ENCODE results near the gene TEX2.

DNA sequence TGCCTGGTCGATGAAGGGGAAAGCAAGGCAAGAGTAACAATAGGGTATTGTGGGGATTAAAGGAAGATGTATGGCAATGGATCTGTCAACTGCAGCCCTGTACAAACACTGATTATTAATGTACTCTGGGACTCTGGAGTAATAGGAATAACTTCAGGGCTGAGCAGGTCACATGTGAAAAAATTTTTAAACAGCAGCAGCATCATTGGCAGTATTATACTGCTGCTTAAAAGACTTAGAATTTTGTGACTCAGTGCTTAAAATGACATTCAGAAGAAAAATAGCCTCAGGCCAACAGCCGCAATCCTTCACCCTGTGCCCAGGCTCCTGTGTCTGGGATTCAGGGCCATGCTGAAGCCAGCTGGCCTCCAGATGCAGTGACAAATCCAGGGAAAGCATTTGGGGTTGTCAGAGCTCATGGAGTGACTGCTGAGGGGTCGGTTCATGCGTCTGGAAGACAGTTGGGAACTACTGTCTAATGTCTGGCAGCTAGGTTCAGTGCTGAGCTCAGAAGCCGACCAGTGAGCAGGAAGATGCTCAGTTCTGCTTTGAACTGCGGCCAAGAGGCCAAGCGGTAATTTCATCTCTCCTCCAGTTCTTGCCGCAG is 22.2 kb downstream of the TEX2 start:
- TF ChIP-seq, protein P1, sequence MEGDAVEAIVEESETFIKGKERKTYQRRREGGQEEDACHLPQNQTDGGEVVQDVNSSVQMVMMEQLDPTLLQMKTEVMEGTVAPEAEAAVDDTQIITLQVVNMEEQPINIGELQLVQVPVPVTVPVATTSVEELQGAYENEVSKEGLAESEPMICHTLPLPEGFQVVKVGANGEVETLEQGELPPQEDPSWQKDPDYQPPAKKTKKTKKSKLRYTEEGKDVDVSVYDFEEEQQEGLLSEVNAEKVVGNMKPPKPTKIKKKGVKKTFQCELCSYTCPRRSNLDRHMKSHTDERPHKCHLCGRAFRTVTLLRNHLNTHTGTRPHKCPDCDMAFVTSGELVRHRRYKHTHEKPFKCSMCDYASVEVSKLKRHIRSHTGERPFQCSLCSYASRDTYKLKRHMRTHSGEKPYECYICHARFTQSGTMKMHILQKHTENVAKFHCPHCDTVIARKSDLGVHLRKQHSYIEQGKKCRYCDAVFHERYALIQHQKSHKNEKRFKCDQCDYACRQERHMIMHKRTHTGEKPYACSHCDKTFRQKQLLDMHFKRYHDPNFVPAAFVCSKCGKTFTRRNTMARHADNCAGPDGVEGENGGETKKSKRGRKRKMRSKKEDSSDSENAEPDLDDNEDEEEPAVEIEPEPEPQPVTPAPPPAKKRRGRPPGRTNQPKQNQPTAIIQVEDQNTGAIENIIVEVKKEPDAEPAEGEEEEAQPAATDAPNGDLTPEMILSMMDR (IDR thresholded peaks at IDR 0.05; ENCODE audit: insufficient read depth, low read length, poor library complexity, severe bottlenecking): no peak
- TF ChIP-seq EZH2phosphoT487 (conservative IDR thresholded peaks at IDR 0.05; ENCODE audit: low read length): no peak

Data from SU-DHL-6 (cell line).